CD14-positive monocyte (primary cell): ENCODE measurements around the gene TDRD6. TPM values are rescaled to one million over a fixed set of nuclear protein-coding genes. Genes with fewer than 3 reads are reported as not detected.

Source experiments
- DNase-seq, 3 donors: peaks; one replicate each; pipeline ENCODE4 v3.0.0-alpha.2; 2011 to 2022
- H2AFZ ChIP-seq: 2 replicates; pipeline ENCODE4 v1.6.0; 2012; ENCODE audit warnings: mild to moderate bottlenecking, low read depth, low read length, inconsistent platforms; ENCODE audit not compliant: insufficient read depth, poor library complexity, severe bottlenecking
- H3K27ac ChIP-seq, 2 donors: 1 replicate in 1 of 2; 2 replicates in 1 of 2; pipeline ENCODE4 v1.5.1; 2012 to 2013; ENCODE audit warnings: low read length in 2 of 2, control low read depth in 1 of 2, inconsistent platforms in 1 of 2, low read depth in 1 of 2, mild to moderate bottlenecking in 1 of 2
- H3K27me3 ChIP-seq, 2 donors: one replicate each; pipeline versions ENCODE4 v1.6.0 to v1.6.1; 2011 to 2013; ENCODE audit warnings: low read length in 2 of 2; ENCODE audit not compliant: control insufficient read depth in 2 of 2, insufficient read depth in 2 of 2
- H3K36me3 ChIP-seq, 2 donors: replicated peaks in 1 of 2; 1 replicate in 1 of 2; 2 replicates in 1 of 2; pipeline versions ENCODE4 v1.5.1 to v1.6.1; 2012 to 2013; ENCODE audit warnings: low read length in 2 of 2, control low read depth in 1 of 2, inconsistent platforms in 1 of 2, mild to moderate bottlenecking in 1 of 2; ENCODE audit not compliant: insufficient read depth in 2 of 2, control insufficient read depth in 1 of 2
- H3K4me1 ChIP-seq, 2 donors: 1 replicate in 1 of 2; 2 replicates in 1 of 2; pipeline versions ENCODE4 v1.5.1 to v1.6.1; 2012 to 2013; ENCODE audit warnings: low read length in 2 of 2, control low read depth in 1 of 2, inconsistent platforms in 1 of 2, mild to moderate bottlenecking in 1 of 2, moderate library complexity in 1 of 2; ENCODE audit not compliant: insufficient read depth in 2 of 2, control insufficient read depth in 1 of 2
- H3K4me2 ChIP-seq: replicated peaks from 2 replicates; pipeline ENCODE3; 2012; ENCODE audit warnings: low read length, moderate library complexity, mild to moderate bottlenecking; ENCODE audit not compliant: poor library complexity, severe bottlenecking; ENCODE audit errors: extremely low read depth
- H3K4me3 ChIP-seq, 3 experiments: fragments of 200-600 bp in 1 of 3; sonication (generic) in 1 of 3; replicated peaks in 1 of 3; 1 replicate in 2 of 3; 2 replicates in 1 of 3; pipeline ENCODE4 v1.5.1; 2011 to 2013; ENCODE audit warnings: low read length in 3 of 3, mild to moderate bottlenecking in 3 of 3, control low read depth in 2 of 3, low read depth in 2 of 3, inconsistent platforms in 1 of 3, moderate library complexity in 1 of 3
- H3K79me2 ChIP-seq: 2 replicates; pipeline ENCODE4 v1.6.0; 2012; ENCODE audit warnings: mild to moderate bottlenecking, control low read depth, inconsistent platforms, low read length, moderate library complexity; ENCODE audit not compliant: insufficient read depth
- H3K9ac ChIP-seq: 2 replicates; pipeline ENCODE4 v1.6.0; 2017; ENCODE audit warnings: low read length, mild to moderate bottlenecking; ENCODE audit not compliant: insufficient read depth, poor library complexity, severe bottlenecking
- H3K9me3 ChIP-seq, 2 donors: replicated peaks in 1 of 2; 1 replicate in 1 of 2; 2 replicates in 1 of 2; pipeline versions ENCODE4 v1.5.1 to v1.6.1; 2012 to 2013; ENCODE audit warnings: low read length in 2 of 2, control low read depth in 1 of 2; ENCODE audit not compliant: control insufficient read depth in 1 of 2, insufficient read depth in 1 of 2
- H4K20me1 ChIP-seq: 2 replicates; pipeline ENCODE4 v1.6.0; 2012; ENCODE audit warnings: mild to moderate bottlenecking, low read length, control low read depth, moderate library complexity; ENCODE audit not compliant: insufficient read depth
- H3K27ac Mint-ChIP-seq, 7 donors: one replicate each; pipeline ENCODE4 v1.8.0; 2020; ENCODE audit warnings: mild to moderate bottlenecking in 7 of 7, mixed read lengths in 7 of 7, moderate library complexity in 6 of 7, inconsistent platforms in 2 of 7
- H3K27me3 Mint-ChIP-seq, 3 donors: one replicate each; pipeline ENCODE4 v1.8.0; 2021 to 2022; ENCODE audit warnings: low read depth in 3 of 3, mild to moderate bottlenecking in 3 of 3, mixed read lengths in 3 of 3, moderate library complexity in 3 of 3, inconsistent platforms in 1 of 3
- H3K36me3 Mint-ChIP-seq, 2 donors: one replicate each; pipeline ENCODE4 v1.8.0; 2020; ENCODE audit warnings: mixed read lengths in 2 of 2, inconsistent platforms in 1 of 2, mild to moderate bottlenecking in 1 of 2
- H3K4me1 Mint-ChIP-seq: one replicate; pipeline ENCODE4 v1.8.0; 2020; ENCODE audit warnings: mild to moderate bottlenecking, mixed read lengths
- H3K4me3 Mint-ChIP-seq, 2 donors: one replicate each; pipeline ENCODE4 v1.8.0; 2020; ENCODE audit warnings: mild to moderate bottlenecking in 2 of 2, mixed read lengths in 2 of 2, moderate library complexity in 1 of 2
- H3K9me3 Mint-ChIP-seq, 7 donors: one replicate each; pipeline ENCODE4 v1.8.0; 2020 to 2022; ENCODE audit warnings: mixed read lengths in 7 of 7, mild to moderate bottlenecking in 6 of 7, moderate library complexity in 6 of 7, inconsistent platforms in 2 of 7
- CTCF ChIP-seq: fragments of 200-600 bp; IDR thresholded peaks from one replicate; pipeline ENCODE4 v1.8.0; 2022; ENCODE audit warnings: antibody characterized with exemption, mild to moderate bottlenecking
- WGBS: methylation state at CpG from one replicate; pipeline ENCODE4 v1.1.5; 2013; ENCODE audit warnings: missing lambda C conversion rate; ENCODE audit not compliant: insufficient coverage; 5-methylcytosine and 5-hydroxymethylcytosine counted together
- intact Hi-C, 2 donors: fragments of 100-400 bp; cut with micrococcal nuclease; formaldehyde crosslinking; loops; one replicate each; pipeline versions ENCODE4 v1.15.0 to v1.15.1; 2023
- polyA plus RNA-seq, 3 donors: library from polyadenylated mRNA; depleted of rRNA in 1 of 3; unstranded in 2 of 3; stranded (reverse) in 1 of 3; fragments of 300-500 nt in 2 of 3; fragments of >200 nt in 1 of 3; fragmentation: Illumina TruSeq in 2 of 3; gene quantifications; 1 replicate in 2 of 3; 2 replicates in 1 of 3; pipeline ENCODE4 v1.2.3, GENCODE V29; 2012 to 2021

Gene TDRD6
- polyA plus RNA-seq, 3 donors: 0.29 to 0.94 TPM; not detected in 1

GRCh38 chr6:46674410-46674809 is 13.3 kb upstream of the TDRD6 start:
- Histone ChIP-seq H3K36me3 (no peaks in the 10 kb centered on the region), H3K9me3 (no peaks in the 10 kb centered on the region), H3K79me2 (no peaks in the 10 kb centered on the region), H3K9ac (no peak overlapping the region), H3K4me2 (no peak overlapping the region), H3K27me3 (no peaks in the 10 kb centered on the region), H4K20me1 (no peaks in the 10 kb centered on the region), H3K4me3 (no peak overlapping the region), H3K27ac (no peak overlapping the region), H2AFZ (no peak overlapping the region), H3K4me1 (no peaks in the 10 kb centered on the region)
- Mint-ChIP-seq H3K4me1 (no peaks in the 10 kb centered on the region), H3K36me3 (no peaks in the 10 kb centered on the region), H3K4me3 (no peak overlapping the region), H3K27me3 (peaks cover 0 to 2% (median 0%) of the 10 kb centered on the region in 3 donors), H3K9me3 (peaks cover 0 to 3% (median 0%) of the 10 kb centered on the region in 7 donors), H3K27ac (no peak overlapping the region)
- whole genome bisulfite sequencing: 100% methylated on average over 1 of the region's 1 CpG
- no peak for TF ChIP-seq CTCF
- no peak for DNase-seq
- intact Hi-C loops: no loop called here

GRCh38 chr6:46676604-46677313 is 10.9 kb upstream of the TDRD6 start:
- no peak overlapping the region for H3K27ac Mint-ChIP-seq
- no peak overlapping the region for H3K9ac ChIP-seq

More at GRCh38 chr6:46676604-46677313, 10.9 kb upstream of the TDRD6 start:
- no peaks in the 10 kb centered on the region for H3K36me3 Mint-ChIP-seq
- H3K4me3 Mint-ChIP-seq: no peak overlapping the region
- no peak for DNase-seq
- no peaks in the 10 kb centered on the region for H3K36me3 ChIP-seq
- H3K27me3 Mint-ChIP-seq: peaks cover 0 to 4% (median 1%) of the 10 kb centered on the region in 3 donors
- H3K4me3 ChIP-seq: no peak overlapping the region
- no peaks in the 10 kb centered on the region for H4K20me1 ChIP-seq
- H3K9me3 ChIP-seq: no peaks in the 10 kb centered on the region
- no peaks in the 10 kb centered on the region for H3K27me3 ChIP-seq
- H3K79me2 ChIP-seq: no peaks in the 10 kb centered on the region
- no peaks in the 10 kb centered on the region for H3K4me1 ChIP-seq
- H3K27ac ChIP-seq: no peak overlapping the region
- WGBS: 100% methylated on average over 3 of the region's 6 CpGs
- TF ChIP-seq CTCF: no peak
- H3K4me2 ChIP-seq: no peak overlapping the region
- H3K9me3 Mint-ChIP-seq: peaks cover 0 to 3% (median 0%) of the 10 kb centered on the region in 7 donors
- H3K4me1 Mint-ChIP-seq: no peaks in the 10 kb centered on the region
- intact Hi-C loops: no loop called here
- no peak overlapping the region for H2AFZ ChIP-seq
